GM12878 (cell line): ENCODE measurements around the gene NBPF1. TPM values are rescaled to one million over a fixed set of nuclear protein-coding genes. Genes with fewer than 3 reads are reported as not detected.
"Not testable (repeated sequence)": the region's sequence is repeated elsewhere in the genome, so short reads cannot be mapped to it uniquely, and the experiment has no call there.

Experiments
- ATAC-seq: fragments of 200-7000 bp; cut with Tn5 transposase; 3 replicates; pipeline ENCODE4 v1.9.1; 2020; ENCODE audit warnings: mild to moderate bottlenecking, moderate library complexity
- BruUV-seq: library from RNA; stranded (reverse); fragments of 400-500 nt; replicated peaks from 2 replicates; lab custom pipeline; 2021; lab: Mats Ljungman, UMichigan
- CTCF ChIA-PET: fragments of 300-600 bp; sonication (Branson Sonifier 250); formaldehyde crosslinking; extraction: SDS; loops from one replicate; lab custom pipeline; 2021; ENCODE audit warnings: inconsistent platforms; lab: Yijun Ruan, JAX
- POLR2A ChIA-PET: fragments of 350-600 bp; formaldehyde crosslinking; extraction: SDS; loops from one replicate; lab custom pipeline; 2021; ENCODE audit warnings: inconsistent platforms; lab: Charles Lee
- RAD21 ChIA-PET: fragments of 300-600 bp; sonication (Branson Sonifier 250); formaldehyde crosslinking; loops from one replicate; lab custom pipeline; 2023; ENCODE audit warnings: antibody characterized with exemption; ENCODE audit not compliant: unreplicated experiment; lab: Charles Lee
- SMC1A ChIA-PET: fragments of 300-600 bp; sonication (Branson Sonifier 250); formaldehyde crosslinking; loops from one replicate; lab custom pipeline; 2023; ENCODE audit not compliant: unreplicated experiment, uncharacterized antibody; lab: Charles Lee
- DNase-seq: peaks from one replicate; pipeline ENCODE4 v3.0.0-alpha.2; 2011; ENCODE audit warnings: low read depth, low spot score
- FAIRE-seq: peaks from 3 replicates; lab custom pipeline; 2011; peaks lifted over from hg19 to GRCh38; lab: Jason Lieb, UNC
- H2AFZ ChIP-seq: 2 replicates; pipeline ENCODE4 v1.6.0; 2011; ENCODE audit warnings: low read depth, low read length, control low read depth; ENCODE audit not compliant: control insufficient read depth
- H3K27ac ChIP-seq: 2 replicates; pipeline ENCODE4 v1.5.1; 2011; ENCODE audit warnings: control low read depth; ENCODE audit not compliant: control insufficient read depth, insufficient read depth
- H3K27me3 ChIP-seq, 2 experiments: replicated peaks in 1 of 2; 2 replicates each; pipeline versions ENCODE4 v1.6.0 to v1.6.1; 2011; ENCODE audit warnings: low read length in 1 of 2; ENCODE audit not compliant: control insufficient read depth in 2 of 2, insufficient read depth in 2 of 2
- H3K36me3 ChIP-seq, 2 experiments: 2 replicates each; pipeline ENCODE4 v1.5.1; 2011; ENCODE audit warnings: low read length in 1 of 2; ENCODE audit not compliant: control insufficient read depth in 2 of 2, insufficient read depth in 2 of 2
- H3K4me1 ChIP-seq: 2 replicates; pipeline ENCODE4 v1.6.1; 2011; ENCODE audit warnings: mild to moderate bottlenecking, low read length, moderate library complexity, mixed read lengths; ENCODE audit not compliant: control insufficient read depth, insufficient read depth
- H3K4me2 ChIP-seq: 2 replicates; pipeline ENCODE4 v1.6.0; 2011; ENCODE audit warnings: control low read depth; ENCODE audit not compliant: control insufficient read depth, insufficient read depth
- H3K4me3 ChIP-seq: fragments of 200-600 bp; sonication (generic); 2 replicates; pipeline ENCODE4 v1.5.1; 2016
- H3K79me2 ChIP-seq: 2 replicates; pipeline ENCODE4 v1.6.0; 2011; ENCODE audit warnings: low read length; ENCODE audit not compliant: control insufficient read depth, insufficient read depth
- H3K9ac ChIP-seq: 2 replicates; pipeline ENCODE4 v1.8.0; 2011; ENCODE audit warnings: low read length, control low read depth, mixed read lengths; ENCODE audit not compliant: control insufficient read depth, insufficient read depth
- H3K9me3 ChIP-seq: replicated peaks from 3 replicates; pipeline ENCODE4 v1.5.1; 2011; ENCODE audit warnings: mild to moderate bottlenecking, low read length; ENCODE audit not compliant: control insufficient read depth, insufficient read depth
- H4K20me1 ChIP-seq: 2 replicates; pipeline ENCODE4 v1.6.0; 2011; ENCODE audit not compliant: control insufficient read depth, insufficient read depth
- E2F4 ChIP-seq: IDR thresholded peaks from 2 replicates; pipeline ENCODE4 v1.6.1; 2012; ENCODE audit warnings: low read depth, low read length, improper control_type of control experiment
- FOS ChIP-seq: IDR thresholded peaks from 3 replicates; pipeline ENCODE4 v1.6.1; 2011; ENCODE audit warnings: borderline replicate concordance; ENCODE audit not compliant: insufficient read length; ENCODE audit errors: extremely low read depth
- GABPA ChIP-seq: IDR thresholded peaks from 2 replicates; pipeline ENCODE4 v1.6.1; 2014; ENCODE audit warnings: antibody characterized with exemption, low read depth, mild to moderate bottlenecking, inconsistent platforms
- HSF1 ChIP-seq: fragments of 150-350 bp; IDR thresholded peaks from 2 replicates; pipeline ENCODE4 v1.6.1; 2014; ENCODE audit warnings: mild to moderate bottlenecking, low read depth, low read length
- IRF3 ChIP-seq: fragments of 450-650 bp; IDR thresholded peaks from 2 replicates; pipeline ENCODE4 v1.6.1; 2014; ENCODE audit warnings: mild to moderate bottlenecking
- MEF2B ChIP-seq: fragments of 450-650 bp; IDR thresholded peaks from 2 replicates; pipeline ENCODE4 v1.6.1; 2018; ENCODE audit warnings: mild to moderate bottlenecking, moderate library complexity; ENCODE audit not compliant: partially characterized antibody, poor library complexity, severe bottlenecking
- NR2C1 ChIP-seq: fragments of 450-650 bp; IDR thresholded peaks from 2 replicates; pipeline ENCODE4 v1.6.1; 2017; ENCODE audit warnings: antibody characterized with exemption, mild to moderate bottlenecking, moderate library complexity
- PKNOX1 ChIP-seq: fragments of 450-650 bp; IDR thresholded peaks from 2 replicates; pipeline ENCODE4 v1.6.1; 2016; ENCODE audit warnings: mild to moderate bottlenecking
- SIX5 ChIP-seq: IDR thresholded peaks from 2 replicates; pipeline ENCODE4 v1.6.1; 2011; ENCODE audit warnings: mild to moderate bottlenecking, low read depth, low read length, moderate library complexity; ENCODE audit not compliant: severe bottlenecking
- STAT1 ChIP-seq: fragments of 450-650 bp; conservative IDR thresholded peaks from 2 replicates; pipeline ENCODE4 v1.6.1; 2014; ENCODE audit warnings: antibody characterized with exemption, mild to moderate bottlenecking
- WGBS: methylation state at CpG from one replicate; pipeline ENCODE4 v1.1.6; 2016; ENCODE audit warnings: low lambda C conversion rate; ENCODE audit not compliant: insufficient replicate concordance, insufficient coverage; ENCODE audit errors: missing lambda C conversion rate; 5-methylcytosine and 5-hydroxymethylcytosine counted together
- in situ Hi-C: fragments of 300-500 bp; cut with MboI; formaldehyde crosslinking; loops from 9 replicates; pipeline ENCODE4 v1.14.3; 2018; ENCODE audit warnings: mixed read lengths
- intact Hi-C: fragments of 100-400 bp; cut with micrococcal nuclease; formaldehyde crosslinking; loops from one replicate; pipeline ENCODE4 v1.14.2; 2022; ENCODE audit not compliant: unreplicated experiment
- polyA plus RNA-seq, 11 experiments: library from polyadenylated mRNA; depleted of rRNA in 4 of 11; unstranded in 6 of 11; stranded (reverse) in 5 of 11; fragments of >200 nt; fragmentation: Nextera tagmentation in 4 of 11; fragmentation: Illumina TruSeq in 1 of 11; extraction: Ambion mirVana in 4 of 11; extraction: Trizol in 1 of 11; gene quantifications; 1 replicate in 1 of 11; 2 replicates in 10 of 11; pipeline versions ENCODE4 v1.2.1 to v1.2.3, GENCODE V29; 2011 to 2016; ENCODE audit warnings: inconsistent platforms in 2 of 11, missing spikeins in 2 of 11, low read depth in 1 of 11
- total RNA-seq, 4 experiments: library from RNA; depleted of rRNA in 3 of 4; stranded (reverse); fragments of >200 nt in 3 of 4; fragmentation: Illumina TruSeq in 1 of 4; extraction: Trizol in 1 of 4; gene quantifications; 2 replicates each; pipeline versions ENCODE4 v1.2.1 to v1.2.3, GENCODE V29; 2013 to 2021

NBPF1 gene
- total and polyA plus RNA-seq, 10 of the 15 experiments (the other 5 are each of a cell fraction or from before 2014, with no cell fraction given), result 0.20 to 3.4 (median 0.71) TPM

- no peak for TF ChIP-seq E2F4
- no peak for TF ChIP-seq SIX5
- peak; percentile 37 for TF ChIP-seq MEF2B
- no peak for TF ChIP-seq FOS
- TF ChIP-seq IRF3, result no peak; the same call in 1 of the 2 replicates
- TF ChIP-seq GABPA, result no peak
- TF ChIP-seq HSF1, result no peak
- TF ChIP-seq PKNOX1, result peak; percentile 70
- TF ChIP-seq NR2C1, result no peak
- 0 out of 2 replicates have a peak, but pooled peaks have one; percentile 67 for TF ChIP-seq STAT1
These were observed at the start of gene NBPF1 (continued) for GRCh38 chr1:16613185-16614147.

- H3K4me2 ChIP-seq, SMC1A ChIA-PET, H2AFZ ChIP-seq, intact Hi-C loops, CTCF ChIA-PET, FAIRE-seq, H4K20me1 ChIP-seq, POLR2A ChIA-PET, BruUV-seq, ATAC-seq, DNase-seq, H3K27ac ChIP-seq, RAD21 ChIA-PET, H3K9ac ChIP-seq, H3K36me3 ChIP-seq, in situ Hi-C loops, H3K27me3 ChIP-seq, H3K4me3 ChIP-seq, H3K4me1 ChIP-seq, H3K9me3 ChIP-seq, H3K79me2 ChIP-seq: not testable (repeated sequence)
- 76% methylated on average over 22 of the region's 32 CpGs for WGBS
These were observed 44.9 kb upstream of the NBPF1 start for GRCh38 chr1:16658234-16658633.
